K562 treated with DMSO at 1 percent for 24 hours (cell line): ENCODE results near the gene PMP22. TPM values are rescaled to one million over a fixed set of nuclear protein-coding genes. Genes with fewer than 3 reads are reported as not detected.

Experiments used
- total RNA-seq: library from RNA; unstranded; fragments of 300-600 nt; gene quantifications from 2 replicates; pipeline ENCODE4 v1.2.3, GENCODE V29; 2022; ENCODE audit warnings: low read depth; ENCODE audit not compliant: insufficient read depth

Gene PMP22
- total RNA-seq, result 16.7 and 17.1 TPM in 2 replicates

GRCh38 chr17:15265131-15265530, at the start of gene PMP22:
PMP22 (minus strand) TSS chr17:15265326; CDS start chr17:15260727, 4,599 bp downstream.

Other genes starting within 250 kb of the PMP22 start
- not detected in 2 replicates for gene TEKT3, start 76.3 kb upstream of the PMP22 start, total RNA-seq
- 5.4 and 5.6 TPM in 2 replicates for gene CDRT4, start 202.3 kb upstream of the PMP22 start, total RNA-seq